Calu3 (cell line): ENCODE measurements around the gene SNAPC3. TPM values are rescaled to one million over a fixed set of nuclear protein-coding genes. Genes with fewer than 3 reads are reported as not detected.
"Not testable (repeated sequence)": the region's sequence is repeated elsewhere in the genome, so short reads cannot be mapped to it uniquely, and the experiment has no call there.

Experiments
- BruUV-seq: library from RNA; stranded (reverse); fragments of 400-500 nt; replicated peaks from 2 replicates; lab custom pipeline; 2021; lab: Mats Ljungman, UMichigan
- CTCF ChIA-PET: fragments of 300-600 bp; sonication (Branson Sonifier 250); formaldehyde crosslinking; loops from one replicate; lab custom pipeline; 2022; ENCODE audit warnings: antibody characterized with exemption; lab: Charles Lee
- DNase-seq: peaks from one replicate; pipeline ENCODE4 v3.0.0; 2022
- H3K27ac Mint-ChIP-seq: one replicate; pipeline ENCODE4 v1.8.0; 2022; ENCODE audit warnings: mixed read lengths; ENCODE audit not compliant: unreplicated experiment
- H3K27me3 Mint-ChIP-seq: one replicate; pipeline ENCODE4 v1.8.0; 2022; ENCODE audit warnings: mixed read lengths; ENCODE audit not compliant: unreplicated experiment
- H3K36me3 Mint-ChIP-seq: one replicate; pipeline ENCODE4 v1.8.0; 2022; ENCODE audit warnings: mild to moderate bottlenecking, moderate library complexity, mixed read lengths; ENCODE audit not compliant: insufficient read depth, unreplicated experiment
- H3K4me1 Mint-ChIP-seq: one replicate; pipeline ENCODE4 v1.8.0; 2022; ENCODE audit warnings: mild to moderate bottlenecking, low read depth, mixed read lengths; ENCODE audit not compliant: unreplicated experiment
- H3K4me3 Mint-ChIP-seq: one replicate; pipeline ENCODE4 v1.8.0; 2022; ENCODE audit warnings: mild to moderate bottlenecking, low read depth, moderate library complexity, mixed read lengths; ENCODE audit not compliant: unreplicated experiment
- H3K9me3 Mint-ChIP-seq: one replicate; pipeline ENCODE4 v1.8.0; 2022; ENCODE audit warnings: low read depth, mixed read lengths; ENCODE audit not compliant: unreplicated experiment
- intact Hi-C: fragments of 100-400 bp; cut with micrococcal nuclease; formaldehyde crosslinking; loops from one replicate; pipeline ENCODE4 v1.10.0; 2022; ENCODE audit not compliant: unreplicated experiment
- total RNA-seq: library from RNA; stranded (reverse); gene quantifications from 2 replicates; pipeline ENCODE4 v1.2.3, GENCODE V29; 2022
- TF ChIP-seq, protein P1 (sequence below): fragments of 200-600 bp; IDR thresholded peaks from one replicate; pipeline ENCODE4 v1.8.0; 2022; ENCODE audit warnings: antibody characterized with exemption; ENCODE audit not compliant: unreplicated experiment

The SNAPC3 gene
- total RNA-seq, 1 experiment from 2014 or later: 17.1 TPM

DNA sequence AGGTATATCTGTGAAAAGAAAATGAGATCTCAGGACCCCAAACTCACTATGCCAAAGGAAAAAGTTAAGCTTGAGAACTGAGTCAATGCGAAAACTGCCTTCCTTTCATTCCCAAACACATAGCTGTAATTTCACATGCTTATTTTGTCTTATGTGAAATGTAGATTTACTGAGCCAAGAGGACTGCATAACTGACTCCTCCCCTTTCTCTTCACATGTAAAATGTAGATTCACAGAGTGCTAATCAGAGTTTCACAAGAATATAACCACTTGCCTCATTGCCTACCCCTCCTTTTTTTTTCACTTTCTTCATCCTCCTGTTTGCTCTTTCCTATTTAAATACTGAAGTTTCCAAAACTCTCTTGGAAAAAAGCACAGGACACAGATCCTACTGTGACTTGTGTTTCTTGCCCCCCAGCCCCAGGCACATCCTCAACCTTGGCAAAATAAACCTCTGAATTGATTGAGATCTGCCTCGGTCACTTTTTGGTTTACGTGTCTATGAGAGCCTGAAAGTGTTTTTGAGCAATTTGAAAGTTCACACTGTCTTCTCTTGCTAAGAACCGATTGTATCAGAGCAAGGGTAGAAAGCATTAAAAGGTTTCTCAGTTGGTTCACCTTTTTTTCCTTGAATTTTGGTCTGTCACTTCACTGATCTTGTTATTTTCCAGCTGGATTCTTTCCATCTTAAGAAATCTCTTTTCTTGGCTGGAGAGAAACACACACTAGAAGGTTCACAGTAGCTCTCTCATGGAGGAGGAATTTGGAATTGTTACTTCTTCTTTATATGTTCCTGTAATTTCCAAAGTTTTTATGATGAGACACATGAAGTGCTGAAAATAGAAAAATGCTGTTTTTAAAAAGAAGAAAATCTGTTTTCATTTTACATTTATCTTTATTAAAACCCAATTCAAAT, 44.8 kb upstream of the SNAPC3 start:
- intact Hi-C loops: no loop called here
- no peaks in the 10 kb centered on the region for H3K27me3 Mint-ChIP-seq
- TF ChIP-seq, protein P1, sequence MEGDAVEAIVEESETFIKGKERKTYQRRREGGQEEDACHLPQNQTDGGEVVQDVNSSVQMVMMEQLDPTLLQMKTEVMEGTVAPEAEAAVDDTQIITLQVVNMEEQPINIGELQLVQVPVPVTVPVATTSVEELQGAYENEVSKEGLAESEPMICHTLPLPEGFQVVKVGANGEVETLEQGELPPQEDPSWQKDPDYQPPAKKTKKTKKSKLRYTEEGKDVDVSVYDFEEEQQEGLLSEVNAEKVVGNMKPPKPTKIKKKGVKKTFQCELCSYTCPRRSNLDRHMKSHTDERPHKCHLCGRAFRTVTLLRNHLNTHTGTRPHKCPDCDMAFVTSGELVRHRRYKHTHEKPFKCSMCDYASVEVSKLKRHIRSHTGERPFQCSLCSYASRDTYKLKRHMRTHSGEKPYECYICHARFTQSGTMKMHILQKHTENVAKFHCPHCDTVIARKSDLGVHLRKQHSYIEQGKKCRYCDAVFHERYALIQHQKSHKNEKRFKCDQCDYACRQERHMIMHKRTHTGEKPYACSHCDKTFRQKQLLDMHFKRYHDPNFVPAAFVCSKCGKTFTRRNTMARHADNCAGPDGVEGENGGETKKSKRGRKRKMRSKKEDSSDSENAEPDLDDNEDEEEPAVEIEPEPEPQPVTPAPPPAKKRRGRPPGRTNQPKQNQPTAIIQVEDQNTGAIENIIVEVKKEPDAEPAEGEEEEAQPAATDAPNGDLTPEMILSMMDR: no peak
- H3K4me1 Mint-ChIP-seq: no peaks in the 10 kb centered on the region
- no TSS peak for BruUV-seq
- no peak overlapping the region for H3K27ac Mint-ChIP-seq
- no peak overlapping the region for H3K4me3 Mint-ChIP-seq
- no peaks in the 10 kb centered on the region for H3K9me3 Mint-ChIP-seq
- no peak for DNase-seq
- no peaks in the 10 kb centered on the region for H3K36me3 Mint-ChIP-seq
- CTCF ChIA-PET: no interaction called here

DNA sequence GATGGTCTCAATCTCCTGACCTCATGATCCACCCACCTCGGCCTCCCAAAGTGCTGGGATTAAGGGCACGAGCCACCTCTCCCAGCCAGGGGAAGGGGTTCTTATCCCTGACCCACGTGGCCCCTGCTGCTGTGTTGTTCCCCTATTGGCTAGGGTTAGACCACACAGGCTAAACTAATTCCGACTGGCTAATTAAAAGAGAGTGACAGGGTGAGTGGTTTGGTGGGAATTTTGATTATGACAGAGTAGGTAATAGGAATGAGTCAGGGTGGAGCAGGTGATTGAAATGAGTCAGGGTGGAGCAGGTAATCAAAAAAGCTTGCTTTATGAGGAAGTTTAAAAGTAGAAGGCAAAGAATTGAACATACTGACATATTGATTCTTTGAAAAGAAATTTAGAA, 43.4 kb upstream of the SNAPC3 start:
- H3K36me3 Mint-ChIP-seq, H3K27me3 Mint-ChIP-seq, BruUV-seq, H3K4me1 Mint-ChIP-seq, H3K4me3 Mint-ChIP-seq, CTCF ChIA-PET, intact Hi-C loops, H3K27ac Mint-ChIP-seq, DNase-seq, H3K9me3 Mint-ChIP-seq: not testable (repeated sequence)

DNA sequence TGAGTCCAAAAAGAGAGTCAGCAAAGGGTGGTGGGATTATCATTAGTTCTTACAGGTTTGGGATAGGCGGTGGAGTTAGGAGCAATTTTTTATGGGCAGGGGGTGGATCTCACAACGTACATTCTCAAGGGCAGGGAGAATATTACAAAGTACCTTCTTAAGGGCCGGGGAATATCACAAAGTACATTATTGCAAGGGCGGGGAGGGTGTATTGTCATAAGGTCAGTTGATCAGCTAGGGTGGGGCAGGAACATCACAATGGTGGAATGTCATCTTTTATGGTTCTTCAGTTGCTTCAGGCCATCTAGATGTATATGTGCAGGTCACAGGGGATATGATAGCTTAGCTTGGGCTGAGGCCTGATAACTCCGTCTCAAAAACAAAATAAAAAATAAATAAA, 42.8 kb upstream of the SNAPC3 start:
- intact Hi-C loops, H3K4me1 Mint-ChIP-seq, H3K36me3 Mint-ChIP-seq, H3K4me3 Mint-ChIP-seq, CTCF ChIA-PET, H3K9me3 Mint-ChIP-seq, BruUV-seq, DNase-seq, H3K27ac Mint-ChIP-seq, H3K27me3 Mint-ChIP-seq: not testable (repeated sequence)

DNA sequence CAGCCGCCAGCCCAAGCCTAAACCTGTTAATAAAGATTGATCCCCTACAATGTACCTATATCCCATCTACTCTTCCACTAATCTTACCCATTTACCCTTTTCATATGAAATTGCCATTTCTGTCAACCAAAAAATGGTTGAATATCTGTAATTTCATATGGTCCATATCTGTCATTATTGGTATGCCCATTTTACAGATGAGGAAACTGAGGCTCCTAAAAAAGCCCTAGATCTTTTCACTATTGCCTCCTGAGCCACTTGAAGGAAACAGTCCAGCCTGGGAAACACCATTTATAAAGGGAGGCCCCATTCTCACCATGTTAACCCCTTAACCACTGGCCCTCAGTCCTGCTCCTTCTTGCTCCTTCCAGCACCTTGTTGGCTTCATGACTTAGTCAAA, 41.2 kb upstream of the SNAPC3 start:
- TF ChIP-seq, protein P1: no peak
- DNase-seq: no peak
- Mint-ChIP-seq H3K36me3 (no peaks in the 10 kb centered on the region), H3K4me3 (no peak overlapping the region), H3K27me3 (no peaks in the 10 kb centered on the region), H3K27ac (no peak overlapping the region), H3K4me1 (no peaks in the 10 kb centered on the region), H3K9me3 (no peaks in the 10 kb centered on the region)
- intact Hi-C loops: no loop called here
- BruUV-seq: no TSS peak
- CTCF ChIA-PET: no interaction called here

DNA sequence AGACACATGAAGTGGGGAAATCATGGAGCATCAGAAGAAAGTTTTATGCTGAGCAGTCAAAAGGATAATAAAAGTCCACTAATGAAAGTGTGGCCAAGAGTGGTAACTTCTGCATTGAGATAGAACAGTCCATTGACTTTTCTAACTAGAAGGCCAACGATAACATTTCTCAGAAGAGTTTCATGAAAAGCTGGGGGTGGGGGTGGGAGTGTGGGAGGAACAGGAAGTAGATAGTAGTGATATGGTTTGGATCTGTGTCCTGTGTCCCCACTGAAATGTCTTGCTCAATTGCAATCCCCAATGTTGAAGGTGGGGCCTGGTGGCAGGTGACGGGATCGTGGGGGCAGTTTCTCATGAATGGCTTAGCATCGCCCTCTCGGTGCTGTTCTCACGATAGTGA, 36.2 kb upstream of the SNAPC3 start:
- Mint-ChIP-seq H3K9me3 (no peaks in the 10 kb centered on the region), H3K4me3 (no peak overlapping the region), H3K36me3 (no peaks in the 10 kb centered on the region), H3K27me3 (peaks cover 11% of the 10 kb centered on the region), H3K4me1 (no peaks in the 10 kb centered on the region), H3K27ac (no peak overlapping the region)
- CTCF ChIA-PET: no interaction called here
- TF ChIP-seq, protein P1: no peak
- no TSS peak for BruUV-seq
- intact Hi-C loops: no loop called here
- DNase-seq: no peak
